GM12875 (cell line): ENCODE data around the gene ZC3HAV1.
"Not testable (repeated sequence)": the region's sequence is repeated elsewhere in the genome, so short reads cannot be mapped to it uniquely, and the experiment has no call there.

ENCODE experiments used
- H3K4me3 ChIP-seq: one replicate; pipeline ENCODE4 v1.5.1; 2011; ENCODE audit warnings: low read depth, low read length, control low read depth
- CTCF ChIP-seq: IDR thresholded peaks from 2 replicates; pipeline ENCODE4 v1.5.1; 2011; ENCODE audit warnings: low read depth, mild to moderate bottlenecking, control low read depth, inconsistent platforms, low read length, moderate library complexity, borderline replicate concordance; ENCODE audit not compliant: insufficient read depth

Gene ZC3HAV1

GRCh38 chr7:139131601-139132041, 22.1 kb upstream of the ZC3HAV1 start:
- no peak overlapping the region for H3K4me3 ChIP-seq
- TF ChIP-seq CTCF: no peak

- H3K4me3 ChIP-seq: not testable (repeated sequence)
Measured at GRCh38 chr7:139129814-139130213, 20.3 kb upstream of the ZC3HAV1 start.

- no peak for TF ChIP-seq CTCF
Measured at GRCh38 chr7:139127648-139128047, 18.1 kb upstream of the ZC3HAV1 start.

GRCh38 chr7:139125657-139126056, 16.1 kb upstream of the ZC3HAV1 start:
- no peak for TF ChIP-seq CTCF
- H3K4me3 ChIP-seq: no peak overlapping the region

More at GRCh38 chr7:139127648-139128047, 18.1 kb upstream of the ZC3HAV1 start:
- H3K4me3 ChIP-seq: no peak overlapping the region

GRCh38 chr7:139124995-139125394, 15.5 kb upstream of the ZC3HAV1 start:
- H3K4me3 ChIP-seq: not testable (repeated sequence)

GRCh38 chr7:139124084-139124914, 14.8 kb upstream of the ZC3HAV1 start:
- no peak overlapping the region for H3K4me3 ChIP-seq
- no peak for TF ChIP-seq CTCF

GRCh38 chr7:139119486-139119849, 9.9 kb upstream of the ZC3HAV1 start:
- TF ChIP-seq CTCF: no peak
- no peak overlapping the region for H3K4me3 ChIP-seq

GRCh38 chr7:139118805-139119485, 9.4 kb upstream of the ZC3HAV1 start:
- H3K4me3 ChIP-seq: peak overlapping the region; percentile 27
- TF ChIP-seq CTCF: no peak
